GM21529 (cell line): ENCODE results near the gene FAM83D.

ENCODE experiments used
- ATAC-seq: cut with Tn5 transposase; IDR thresholded peaks from one replicate; pipeline ENCODE4 v1.9.1; 2021; ENCODE audit not compliant: unreplicated experiment

Gene FAM83D, protein sequence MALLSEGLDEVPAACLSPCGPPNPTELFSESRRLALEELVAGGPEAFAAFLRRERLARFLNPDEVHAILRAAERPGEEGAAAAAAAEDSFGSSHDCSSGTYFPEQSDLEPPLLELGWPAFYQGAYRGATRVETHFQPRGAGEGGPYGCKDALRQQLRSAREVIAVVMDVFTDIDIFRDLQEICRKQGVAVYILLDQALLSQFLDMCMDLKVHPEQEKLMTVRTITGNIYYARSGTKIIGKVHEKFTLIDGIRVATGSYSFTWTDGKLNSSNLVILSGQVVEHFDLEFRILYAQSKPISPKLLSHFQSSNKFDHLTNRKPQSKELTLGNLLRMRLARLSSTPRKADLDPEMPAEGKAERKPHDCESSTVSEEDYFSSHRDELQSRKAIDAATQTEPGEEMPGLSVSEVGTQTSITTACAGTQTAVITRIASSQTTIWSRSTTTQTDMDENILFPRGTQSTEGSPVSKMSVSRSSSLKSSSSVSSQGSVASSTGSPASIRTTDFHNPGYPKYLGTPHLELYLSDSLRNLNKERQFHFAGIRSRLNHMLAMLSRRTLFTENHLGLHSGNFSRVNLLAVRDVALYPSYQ

DNA sequence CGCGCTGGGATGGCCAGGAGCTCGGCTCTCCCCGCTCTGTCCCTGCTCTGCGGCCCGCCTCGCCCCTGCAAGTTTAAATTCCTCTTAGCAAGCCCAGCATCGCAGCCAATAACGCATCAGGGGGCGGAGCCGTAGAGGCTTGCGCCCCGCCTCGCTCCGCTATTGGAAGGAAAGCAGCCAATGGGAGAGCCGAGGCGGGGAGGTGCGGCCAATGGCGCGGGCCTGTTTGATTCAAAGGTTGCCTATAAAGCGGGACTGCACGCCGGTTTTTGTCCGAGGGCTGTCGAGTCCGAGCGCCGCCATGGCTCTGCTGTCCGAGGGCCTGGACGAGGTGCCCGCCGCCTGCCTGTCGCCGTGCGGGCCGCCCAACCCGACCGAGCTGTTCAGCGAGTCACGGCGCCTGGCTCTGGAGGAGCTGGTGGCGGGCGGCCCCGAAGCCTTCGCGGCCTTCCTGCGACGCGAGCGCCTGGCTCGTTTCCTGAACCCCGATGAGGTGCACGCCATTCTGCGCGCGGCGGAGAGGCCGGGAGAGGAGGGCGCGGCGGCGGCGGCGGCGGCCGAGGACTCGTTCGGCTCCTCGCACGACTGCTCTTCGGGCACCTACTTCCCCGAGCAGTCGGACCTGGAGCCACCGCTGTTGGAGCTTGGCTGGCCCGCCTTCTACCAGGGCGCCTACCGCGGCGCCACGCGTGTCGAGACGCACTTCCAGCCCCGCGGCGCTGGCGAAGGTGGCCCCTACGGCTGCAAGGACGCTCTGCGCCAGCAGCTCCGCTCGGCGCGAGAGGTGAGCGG, at the start of gene FAM83D:
TSS of gene FAM83D (plus strand) at position 276 of the 792 bp plus-strand sequence. CDS start at position 302, 26 bp downstream.
- ATAC-seq = peak; percentile 92

DNA sequence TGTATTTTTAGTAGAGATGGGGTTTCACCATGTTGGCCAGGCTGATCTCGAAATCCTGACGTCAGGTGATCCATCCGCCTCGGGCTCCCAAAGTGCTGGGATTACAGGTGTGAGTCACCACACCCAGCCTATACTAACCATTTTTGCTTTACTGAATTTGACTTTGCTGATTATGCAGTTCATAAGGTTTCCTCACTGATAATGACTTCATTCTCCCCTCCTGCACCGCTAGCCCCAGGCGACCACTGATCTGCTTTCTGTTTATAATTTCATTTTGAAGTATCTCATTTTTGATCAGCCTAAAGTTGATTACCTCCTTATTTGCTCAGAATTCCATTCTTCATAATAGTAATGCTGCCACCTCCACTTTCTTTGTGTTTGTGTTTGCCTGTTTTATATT, 48.7 kb upstream of the FAM83D start:
- no peak for ATAC-seq

GRCh38 chr20:38878866-38879265, 47.4 kb upstream of the FAM83D start:
- ATAC-seq = no peak

DNA sequence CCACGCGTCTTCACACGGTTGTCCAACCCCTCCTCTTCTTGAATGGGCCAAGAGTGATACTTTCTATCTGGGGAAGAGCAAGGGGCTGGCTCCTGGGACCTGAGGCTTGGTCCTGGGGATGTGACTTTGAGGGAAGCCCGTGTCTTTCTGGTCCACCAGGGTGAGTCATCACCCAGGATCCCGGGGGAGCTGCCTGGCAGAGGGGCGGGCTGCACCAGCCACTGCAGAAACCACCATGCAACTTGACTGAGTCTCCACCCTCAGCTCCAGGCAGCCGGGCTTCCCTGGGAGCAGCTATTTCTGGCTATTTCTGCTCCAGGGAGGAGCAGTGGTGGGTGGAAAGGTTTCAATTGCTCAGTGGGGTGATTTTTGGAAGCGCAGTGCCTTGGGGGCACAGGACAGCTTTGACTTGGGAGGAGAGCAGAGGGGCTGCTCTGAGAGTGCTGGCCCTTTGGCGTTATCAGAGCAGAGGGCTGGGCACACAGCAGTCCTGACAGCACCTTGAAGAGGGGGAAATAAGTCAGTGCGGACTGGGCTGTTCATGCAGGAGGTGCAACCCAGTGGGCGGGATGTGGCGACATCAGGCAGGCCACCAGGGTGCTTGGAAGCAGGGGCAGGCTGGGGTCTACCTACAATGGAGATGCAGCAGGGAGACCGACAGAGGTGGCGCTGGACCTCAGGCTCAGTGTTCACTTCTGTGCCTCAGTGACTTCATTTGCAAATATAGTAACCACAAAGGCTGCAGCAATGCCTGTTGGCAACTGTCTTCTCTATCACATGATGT, 45.1 kb upstream of the FAM83D start:
- ATAC-seq = no peak

- no peak for ATAC-seq
Measured at GRCh38 chr20:38881806-38882440, 44.3 kb upstream of the FAM83D start.

- no peak for ATAC-seq
Measured at GRCh38 chr20:38882600-38882999, 43.6 kb upstream of the FAM83D start.

DNA sequence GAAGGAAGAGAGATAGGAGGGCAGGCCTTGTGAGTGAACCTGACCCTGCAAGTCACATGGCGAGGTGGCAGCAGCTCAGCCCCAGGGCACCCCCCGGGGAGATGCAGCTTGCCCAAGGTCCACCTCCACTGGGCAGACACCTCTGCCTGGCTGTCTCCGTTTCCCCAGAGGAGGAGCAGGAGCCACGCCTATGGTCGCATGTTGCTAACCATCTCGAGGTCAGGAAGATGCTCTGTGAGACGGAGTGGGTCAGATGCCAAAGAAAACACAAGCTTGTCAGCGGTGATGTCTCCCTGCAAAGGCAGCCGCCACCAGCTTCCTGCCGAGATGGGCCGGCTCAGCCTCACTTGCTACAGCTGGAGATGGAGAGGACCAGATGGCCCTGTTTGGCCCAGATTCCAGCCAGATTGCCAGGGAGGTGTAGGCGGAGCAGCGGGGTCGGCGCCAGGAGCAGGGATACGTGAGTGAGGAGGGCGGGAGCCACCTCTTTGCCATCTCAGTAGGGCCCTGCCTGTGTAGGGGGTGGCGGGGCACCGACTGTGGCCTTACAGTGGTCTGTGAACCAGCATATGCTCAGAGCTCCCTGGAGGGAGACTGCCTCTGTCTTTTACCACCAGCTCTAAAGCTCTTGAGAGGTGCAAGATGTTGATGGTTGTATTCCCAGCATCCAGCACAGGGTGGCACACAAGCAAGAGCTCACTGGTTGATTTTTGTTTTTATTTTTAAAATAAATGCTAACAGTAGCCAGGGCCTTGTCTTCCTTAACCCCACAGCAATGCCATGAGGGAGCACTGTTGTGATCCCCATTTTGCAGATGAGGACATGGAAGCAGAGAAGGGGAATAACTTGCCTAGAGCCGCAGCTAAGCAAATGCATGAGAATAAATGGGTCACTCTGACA, 42.9 kb upstream of the FAM83D start:
- no peak for ATAC-seq

DNA sequence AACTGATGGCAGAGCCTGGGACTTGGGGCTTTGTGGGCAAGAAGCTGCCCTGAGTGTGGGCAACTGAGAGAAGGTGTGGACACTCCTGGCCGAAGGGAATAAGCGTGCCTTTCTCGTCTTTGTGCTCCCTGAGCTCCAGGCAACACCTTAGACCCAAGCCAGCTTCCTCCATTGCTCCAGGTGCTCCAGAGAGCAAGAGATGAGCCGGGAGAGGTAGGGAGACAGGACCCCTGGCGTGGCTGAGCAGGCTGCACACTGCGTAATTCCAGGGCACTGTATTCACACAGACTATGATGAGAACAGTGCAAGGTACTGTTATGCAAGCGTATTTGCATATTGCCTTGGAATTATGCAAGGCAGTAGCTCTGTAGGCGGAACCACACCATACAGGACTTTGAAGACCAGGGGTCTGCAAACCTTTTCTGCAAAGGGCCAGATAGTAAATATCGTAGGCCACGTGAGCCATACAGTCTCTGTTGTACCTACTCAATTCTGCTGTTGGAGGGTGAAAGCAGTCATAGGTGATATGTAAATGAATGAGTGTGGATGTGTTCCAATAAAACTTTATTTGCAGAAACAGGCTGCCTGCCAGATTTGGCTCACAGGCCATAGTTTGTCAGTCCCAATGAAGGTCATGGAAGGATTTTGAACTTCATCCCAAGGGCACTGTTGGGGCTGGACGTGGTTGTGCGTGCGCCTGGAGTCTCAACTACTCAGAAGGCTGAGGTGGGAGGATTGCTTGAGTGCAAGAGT, 42.1 kb upstream of the FAM83D start:
- ATAC-seq = no peak

- no peak for ATAC-seq
Measured at GRCh38 chr20:38885357-38885756, 40.9 kb upstream of the FAM83D start.

DNA sequence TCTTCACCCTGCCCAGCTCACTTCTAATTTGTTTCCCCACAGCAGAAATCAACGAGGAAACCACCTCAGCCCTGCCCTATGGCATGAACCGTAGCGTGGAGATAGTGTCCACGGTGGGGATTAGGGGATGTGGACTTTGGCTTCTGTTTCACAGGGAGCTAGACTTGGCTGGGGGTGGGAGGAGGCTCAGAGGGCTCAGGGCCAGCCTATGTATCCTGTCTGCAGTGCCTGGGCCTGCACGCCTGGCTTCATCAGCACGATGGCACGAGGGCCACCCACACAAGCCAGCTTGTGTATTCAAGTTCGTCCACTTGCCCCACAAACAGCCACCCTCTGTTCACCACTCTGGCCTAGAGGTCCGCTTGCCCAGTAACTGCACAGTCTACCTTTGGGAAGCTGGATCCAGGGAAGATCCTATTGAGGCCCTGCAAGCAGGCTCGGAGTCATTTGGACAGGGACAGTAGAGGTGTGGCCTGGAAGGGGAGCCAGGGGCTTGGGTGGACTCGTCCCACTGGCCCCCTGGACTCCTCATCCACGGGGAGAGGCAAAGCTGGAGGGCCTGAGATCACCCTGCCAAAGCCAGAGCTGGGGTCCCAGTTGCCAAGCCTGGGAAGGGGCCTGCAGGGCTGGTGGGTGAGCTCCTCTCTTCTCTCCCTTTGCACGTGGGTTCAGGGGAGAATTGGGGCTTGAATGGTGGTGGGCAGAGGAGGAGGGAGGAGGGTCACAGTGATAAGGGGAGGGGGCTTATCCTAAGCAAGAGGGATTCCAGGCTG, 38.0 kb upstream of the FAM83D start:
- no peak for ATAC-seq

DNA sequence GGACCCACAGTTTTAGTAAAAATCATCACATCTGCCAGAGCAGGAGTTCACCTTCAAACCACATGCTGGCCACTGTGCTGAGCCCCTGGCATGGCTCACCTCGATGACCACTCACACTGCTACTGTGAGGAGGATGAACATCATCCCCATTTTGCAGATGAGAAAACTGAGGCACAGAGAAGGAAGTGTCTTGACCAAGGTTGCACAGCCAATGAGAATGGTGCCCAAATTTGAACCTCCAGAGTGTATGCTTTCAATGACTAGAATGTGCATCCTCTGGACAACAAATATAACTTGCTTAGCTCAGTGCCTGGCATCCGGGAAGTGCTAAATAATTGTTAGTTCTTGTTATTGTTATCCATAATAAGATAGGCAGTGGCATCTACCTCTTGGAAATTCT, 37.2 kb upstream of the FAM83D start:
- ATAC-seq = no peak

- ATAC-seq = no peak
Measured at GRCh38 chr20:38889792-38890496, 36.3 kb upstream of the FAM83D start.

DNA sequence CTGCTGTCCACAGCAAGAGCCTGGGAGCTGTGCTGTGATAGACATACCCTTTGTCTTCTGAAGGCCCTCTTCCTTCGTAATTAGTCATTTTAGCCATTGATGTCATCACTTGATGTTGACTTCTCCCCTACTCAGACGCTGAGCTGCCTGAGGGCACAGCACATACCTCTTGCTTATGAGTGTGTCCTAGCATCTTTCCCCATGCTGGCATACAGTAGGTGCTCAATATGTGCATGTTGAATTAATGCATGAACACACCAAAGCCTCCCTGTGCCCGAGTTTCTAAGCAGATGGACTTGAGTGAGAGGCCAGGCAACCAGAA, 35.8 kb upstream of the FAM83D start:
- no peak for ATAC-seq

DNA sequence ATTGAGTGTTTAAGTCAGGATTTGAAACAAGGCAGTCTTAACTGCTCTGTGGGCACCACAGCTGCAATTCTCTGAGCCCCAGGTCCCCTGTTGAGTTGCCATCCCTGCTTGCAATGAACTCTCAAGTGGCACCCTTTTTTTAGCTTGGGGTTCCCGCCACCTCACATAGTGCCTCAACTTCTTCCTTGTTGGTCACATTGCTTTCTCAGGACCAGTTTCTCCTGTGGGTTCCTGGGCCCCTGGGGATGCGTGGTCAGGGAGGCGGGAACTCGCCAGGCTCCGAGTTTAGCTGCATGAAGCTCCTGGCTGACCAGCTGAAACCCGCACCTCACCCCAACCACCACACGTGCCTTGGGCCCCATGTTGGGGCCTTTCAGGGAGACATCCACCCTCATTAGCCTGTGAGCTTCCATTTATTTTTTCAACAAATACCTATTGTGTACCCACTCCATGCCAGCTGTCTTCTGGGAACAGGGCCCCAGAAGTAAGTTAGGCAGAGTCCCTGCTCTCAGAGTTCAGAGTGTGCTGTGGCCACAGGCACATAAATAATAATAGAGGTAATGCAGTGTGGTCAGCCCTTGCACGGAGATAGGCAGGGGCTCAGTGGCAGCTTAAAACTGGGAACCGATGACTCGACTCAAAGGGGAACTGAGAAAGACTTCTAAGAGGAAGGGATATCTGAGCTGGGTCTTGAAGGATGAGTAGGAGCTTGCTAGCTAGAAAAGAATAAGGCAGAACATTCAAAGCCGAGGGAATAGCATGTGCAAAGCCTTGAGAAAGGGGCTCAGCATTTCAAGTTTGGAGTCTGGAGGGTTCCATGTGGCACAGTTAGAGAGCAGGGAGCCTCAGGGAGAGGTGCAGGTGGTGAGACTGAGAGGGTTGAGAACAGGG, 33.9 kb upstream of the FAM83D start:
- ATAC-seq = peak; percentile 57

- no peak for ATAC-seq
Measured at GRCh38 chr20:38893056-38893564, 33.1 kb upstream of the FAM83D start.

- peak; percentile 44 for ATAC-seq
Measured at GRCh38 chr20:38893565-38894090, 32.6 kb upstream of the FAM83D start.
